ENCODE measurements around the gene USP12. TPM values are rescaled to one million over a fixed set of nuclear protein-coding genes. Genes with fewer than 3 reads are reported as not detected.

The USP12 gene
- total and polyA plus RNA-seq, 2 experiments from 2014 or later = 18.4 to 39.3 TPM

DNA sequence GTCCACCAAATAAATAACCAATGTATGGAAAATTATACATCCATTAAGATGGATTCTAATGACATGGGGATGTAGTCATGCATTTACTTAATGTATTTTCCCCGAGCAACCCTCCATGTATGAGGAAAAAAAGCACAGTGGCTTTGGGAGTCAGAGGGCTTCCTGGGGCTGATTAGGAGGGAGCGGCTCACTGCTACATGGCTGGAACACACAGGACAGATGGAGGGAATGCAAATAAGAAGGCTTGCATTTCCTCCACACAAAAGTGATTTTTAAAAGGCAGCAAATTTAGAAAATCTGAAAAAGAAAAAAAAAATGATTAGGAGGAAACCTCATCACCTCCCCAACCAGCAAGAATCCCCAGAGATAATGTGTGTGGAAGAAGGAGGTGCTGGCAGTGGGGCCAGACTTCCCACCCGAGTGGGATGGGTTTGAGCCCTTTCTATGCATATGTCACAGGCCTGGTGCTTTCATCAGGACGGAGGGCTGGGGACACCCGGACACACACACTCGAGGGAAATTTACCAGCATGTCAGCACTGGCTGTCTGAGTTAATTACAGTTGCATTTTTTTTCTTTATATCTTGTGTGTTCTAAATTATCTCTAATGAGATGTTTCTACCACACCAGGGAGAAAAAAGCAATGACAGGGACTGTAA is 118.9 kb downstream of the USP12 start:
- no peak overlapping the region for H3K4me3 Mint-ChIP-seq
- H3K27ac Mint-ChIP-seq = no peak overlapping the region

More for the DNA sequence above, 118.9 kb downstream of the USP12 start:
- no peaks in the 10 kb centered on the region for H3K4me1 ChIP-seq (ENCODE audit: insufficient read depth)
- no peaks in the 10 kb centered on the region for H3K9me3 Mint-ChIP-seq
- no peaks in the 10 kb centered on the region for H3K36me3 Mint-ChIP-seq (ENCODE audit: low read depth)
- 0 out of 2 replicates have a peak, but pooled peaks cover 3% of the 10 kb centered on the region for H4K20me1 ChIP-seq (replicated peaks; ENCODE audit: insufficient read depth)
- TF ChIP-seq CREB1 (CRISPR knock-in tag; IDR thresholded peaks at IDR 0.05; ENCODE audit: low read depth) = no peak
- TF ChIP-seq, protein P1, sequence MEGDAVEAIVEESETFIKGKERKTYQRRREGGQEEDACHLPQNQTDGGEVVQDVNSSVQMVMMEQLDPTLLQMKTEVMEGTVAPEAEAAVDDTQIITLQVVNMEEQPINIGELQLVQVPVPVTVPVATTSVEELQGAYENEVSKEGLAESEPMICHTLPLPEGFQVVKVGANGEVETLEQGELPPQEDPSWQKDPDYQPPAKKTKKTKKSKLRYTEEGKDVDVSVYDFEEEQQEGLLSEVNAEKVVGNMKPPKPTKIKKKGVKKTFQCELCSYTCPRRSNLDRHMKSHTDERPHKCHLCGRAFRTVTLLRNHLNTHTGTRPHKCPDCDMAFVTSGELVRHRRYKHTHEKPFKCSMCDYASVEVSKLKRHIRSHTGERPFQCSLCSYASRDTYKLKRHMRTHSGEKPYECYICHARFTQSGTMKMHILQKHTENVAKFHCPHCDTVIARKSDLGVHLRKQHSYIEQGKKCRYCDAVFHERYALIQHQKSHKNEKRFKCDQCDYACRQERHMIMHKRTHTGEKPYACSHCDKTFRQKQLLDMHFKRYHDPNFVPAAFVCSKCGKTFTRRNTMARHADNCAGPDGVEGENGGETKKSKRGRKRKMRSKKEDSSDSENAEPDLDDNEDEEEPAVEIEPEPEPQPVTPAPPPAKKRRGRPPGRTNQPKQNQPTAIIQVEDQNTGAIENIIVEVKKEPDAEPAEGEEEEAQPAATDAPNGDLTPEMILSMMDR (conservative IDR thresholded peaks at IDR 0.05; ENCODE audit: low read depth in 2 of 2) = no peak
- TF ChIP-seq, protein P2, sequence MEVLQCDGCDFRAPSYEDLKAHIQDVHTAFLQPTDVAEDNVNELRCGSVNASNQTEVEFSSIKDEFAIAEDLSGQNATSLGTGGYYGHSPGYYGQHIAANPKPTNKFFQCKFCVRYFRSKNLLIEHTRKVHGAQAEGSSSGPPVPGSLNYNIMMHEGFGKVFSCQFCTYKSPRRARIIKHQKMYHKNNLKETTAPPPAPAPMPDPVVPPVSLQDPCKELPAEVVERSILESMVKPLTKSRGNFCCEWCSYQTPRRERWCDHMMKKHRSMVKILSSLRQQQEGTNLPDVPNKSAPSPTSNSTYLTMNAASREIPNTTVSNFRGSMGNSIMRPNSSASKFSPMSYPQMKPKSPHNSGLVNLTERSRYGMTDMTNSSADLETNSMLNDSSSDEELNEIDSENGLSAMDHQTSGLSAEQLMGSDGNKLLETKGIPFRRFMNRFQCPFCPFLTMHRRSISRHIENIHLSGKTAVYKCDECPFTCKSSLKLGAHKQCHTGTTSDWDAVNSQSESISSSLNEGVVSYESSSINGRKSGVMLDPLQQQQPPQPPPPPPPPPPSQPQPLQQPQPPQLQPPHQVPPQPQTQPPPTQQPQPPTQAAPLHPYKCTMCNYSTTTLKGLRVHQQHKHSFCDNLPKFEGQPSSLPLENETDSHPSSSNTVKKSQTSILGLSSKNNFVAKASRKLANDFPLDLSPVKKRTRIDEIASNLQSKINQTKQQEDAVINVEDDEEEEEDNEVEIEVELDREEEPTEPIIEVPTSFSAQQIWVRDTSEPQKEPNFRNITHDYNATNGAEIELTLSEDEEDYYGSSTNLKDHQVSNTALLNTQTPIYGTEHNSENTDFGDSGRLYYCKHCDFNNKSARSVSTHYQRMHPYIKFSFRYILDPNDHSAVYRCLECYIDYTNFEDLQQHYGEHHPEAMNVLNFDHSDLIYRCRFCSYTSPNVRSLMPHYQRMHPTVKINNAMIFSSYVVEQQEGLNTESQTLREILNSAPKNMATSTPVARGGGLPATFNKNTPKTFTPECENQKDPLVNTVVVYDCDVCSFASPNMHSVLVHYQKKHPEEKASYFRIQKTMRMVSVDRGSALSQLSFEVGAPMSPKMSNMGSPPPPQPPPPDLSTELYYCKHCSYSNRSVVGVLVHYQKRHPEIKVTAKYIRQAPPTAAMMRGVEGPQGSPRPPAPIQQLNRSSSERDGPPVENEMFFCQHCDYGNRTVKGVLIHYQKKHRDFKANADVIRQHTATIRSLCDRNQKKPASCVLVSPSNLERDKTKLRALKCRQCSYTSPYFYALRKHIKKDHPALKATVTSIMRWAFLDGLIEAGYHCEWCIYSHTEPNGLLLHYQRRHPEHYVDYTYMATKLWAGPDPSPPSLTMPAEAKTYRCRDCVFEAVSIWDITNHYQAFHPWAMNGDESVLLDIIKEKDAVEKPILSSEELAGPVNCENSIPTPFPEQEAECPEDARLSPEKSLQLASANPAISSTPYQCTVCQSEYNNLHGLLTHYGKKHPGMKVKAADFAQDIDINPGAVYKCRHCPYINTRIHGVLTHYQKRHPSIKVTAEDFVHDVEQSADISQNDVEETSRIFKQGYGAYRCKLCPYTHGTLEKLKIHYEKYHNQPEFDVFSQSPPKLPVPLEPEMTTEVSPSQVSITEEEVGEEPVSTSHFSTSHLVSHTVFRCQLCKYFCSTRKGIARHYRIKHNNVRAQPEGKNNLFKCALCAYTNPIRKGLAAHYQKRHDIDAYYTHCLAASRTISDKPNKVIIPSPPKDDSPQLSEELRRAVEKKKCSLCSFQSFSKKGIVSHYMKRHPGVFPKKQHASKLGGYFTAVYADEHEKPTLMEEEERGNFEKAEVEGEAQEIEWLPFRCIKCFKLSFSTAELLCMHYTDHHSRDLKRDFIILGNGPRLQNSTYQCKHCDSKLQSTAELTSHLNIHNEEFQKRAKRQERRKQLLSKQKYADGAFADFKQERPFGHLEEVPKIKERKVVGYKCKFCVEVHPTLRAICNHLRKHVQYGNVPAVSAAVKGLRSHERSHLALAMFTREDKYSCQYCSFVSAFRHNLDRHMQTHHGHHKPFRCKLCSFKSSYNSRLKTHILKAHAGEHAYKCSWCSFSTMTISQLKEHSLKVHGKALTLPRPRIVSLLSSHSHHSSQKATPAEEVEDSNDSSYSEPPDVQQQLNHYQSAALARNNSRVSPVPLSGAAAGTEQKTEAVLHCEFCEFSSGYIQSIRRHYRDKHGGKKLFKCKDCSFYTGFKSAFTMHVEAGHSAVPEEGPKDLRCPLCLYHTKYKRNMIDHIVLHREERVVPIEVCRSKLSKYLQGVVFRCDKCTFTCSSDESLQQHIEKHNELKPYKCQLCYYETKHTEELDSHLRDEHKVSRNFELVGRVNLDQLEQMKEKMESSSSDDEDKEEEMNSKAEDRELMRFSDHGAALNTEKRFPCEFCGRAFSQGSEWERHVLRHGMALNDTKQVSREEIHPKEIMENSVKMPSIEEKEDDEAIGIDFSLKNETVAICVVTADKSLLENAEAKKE (CRISPR knock-in tag; IDR thresholded peaks at IDR 0.05) = no peak
- TF ChIP-seq NANOG (IDR thresholded peaks at IDR 0.05; ENCODE audit: borderline replicate concordance) = no peak
- no peak for TF ChIP-seq JUNB (IDR thresholded peaks at IDR 0.05; ENCODE audit: unreplicated experiment)
- TF ChIP-seq POLR2AphosphoS5 (IDR thresholded peaks at IDR 0.05; ENCODE audit: low read depth) = no peak
- TF ChIP-seq, protein P3, sequence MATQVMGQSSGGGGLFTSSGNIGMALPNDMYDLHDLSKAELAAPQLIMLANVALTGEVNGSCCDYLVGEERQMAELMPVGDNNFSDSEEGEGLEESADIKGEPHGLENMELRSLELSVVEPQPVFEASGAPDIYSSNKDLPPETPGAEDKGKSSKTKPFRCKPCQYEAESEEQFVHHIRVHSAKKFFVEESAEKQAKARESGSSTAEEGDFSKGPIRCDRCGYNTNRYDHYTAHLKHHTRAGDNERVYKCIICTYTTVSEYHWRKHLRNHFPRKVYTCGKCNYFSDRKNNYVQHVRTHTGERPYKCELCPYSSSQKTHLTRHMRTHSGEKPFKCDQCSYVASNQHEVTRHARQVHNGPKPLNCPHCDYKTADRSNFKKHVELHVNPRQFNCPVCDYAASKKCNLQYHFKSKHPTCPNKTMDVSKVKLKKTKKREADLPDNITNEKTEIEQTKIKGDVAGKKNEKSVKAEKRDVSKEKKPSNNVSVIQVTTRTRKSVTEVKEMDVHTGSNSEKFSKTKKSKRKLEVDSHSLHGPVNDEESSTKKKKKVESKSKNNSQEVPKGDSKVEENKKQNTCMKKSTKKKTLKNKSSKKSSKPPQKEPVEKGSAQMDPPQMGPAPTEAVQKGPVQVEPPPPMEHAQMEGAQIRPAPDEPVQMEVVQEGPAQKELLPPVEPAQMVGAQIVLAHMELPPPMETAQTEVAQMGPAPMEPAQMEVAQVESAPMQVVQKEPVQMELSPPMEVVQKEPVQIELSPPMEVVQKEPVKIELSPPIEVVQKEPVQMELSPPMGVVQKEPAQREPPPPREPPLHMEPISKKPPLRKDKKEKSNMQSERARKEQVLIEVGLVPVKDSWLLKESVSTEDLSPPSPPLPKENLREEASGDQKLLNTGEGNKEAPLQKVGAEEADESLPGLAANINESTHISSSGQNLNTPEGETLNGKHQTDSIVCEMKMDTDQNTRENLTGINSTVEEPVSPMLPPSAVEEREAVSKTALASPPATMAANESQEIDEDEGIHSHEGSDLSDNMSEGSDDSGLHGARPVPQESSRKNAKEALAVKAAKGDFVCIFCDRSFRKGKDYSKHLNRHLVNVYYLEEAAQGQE (IDR thresholded peaks at IDR 0.05; ENCODE audit: unreplicated experiment) = no peak
- TF ChIP-seq ZNF114 (CRISPR knock-in tag; IDR thresholded peaks at IDR 0.05) = no peak
- TF ChIP-seq, protein P4, sequence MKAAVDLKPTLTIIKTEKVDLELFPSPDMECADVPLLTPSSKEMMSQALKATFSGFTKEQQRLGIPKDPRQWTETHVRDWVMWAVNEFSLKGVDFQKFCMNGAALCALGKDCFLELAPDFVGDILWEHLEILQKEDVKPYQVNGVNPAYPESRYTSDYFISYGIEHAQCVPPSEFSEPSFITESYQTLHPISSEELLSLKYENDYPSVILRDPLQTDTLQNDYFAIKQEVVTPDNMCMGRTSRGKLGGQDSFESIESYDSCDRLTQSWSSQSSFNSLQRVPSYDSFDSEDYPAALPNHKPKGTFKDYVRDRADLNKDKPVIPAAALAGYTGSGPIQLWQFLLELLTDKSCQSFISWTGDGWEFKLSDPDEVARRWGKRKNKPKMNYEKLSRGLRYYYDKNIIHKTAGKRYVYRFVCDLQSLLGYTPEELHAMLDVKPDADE (IDR thresholded peaks at IDR 0.05) = no peak
- no peak for TF ChIP-seq EZH2 (IDR thresholded peaks at IDR 0.05; ENCODE audit: low read depth, unreplicated experiment)
- no peak overlapping the region for H2AFZ ChIP-seq
- no peak overlapping the region for H3K27ac ChIP-seq (ENCODE audit: low read depth)
- no peak for DNase-seq (ENCODE audit: low spot score)
- no peak overlapping the region for H3K4me2 ChIP-seq
- no peak overlapping the region for H3K4me3 ChIP-seq
- peaks cover 2% of the 10 kb centered on the region for H3K27me3 Mint-ChIP-seq (ENCODE audit: insufficient read depth, low read depth, poor library complexity)
- no peaks in the 10 kb centered on the region for H3K36me3 ChIP-seq (ENCODE audit: insufficient read depth)
- H3K79me2 ChIP-seq (replicated peaks; ENCODE audit: insufficient read depth) = no peaks in the 10 kb centered on the region
- no peaks in the 10 kb centered on the region for H3K9me2 ChIP-seq (ENCODE audit: insufficient read depth)
- peaks cover 11% of the 10 kb centered on the region for H3K4me1 Mint-ChIP-seq
- no peaks in the 10 kb centered on the region for H3F3A ChIP-seq (replicated peaks; ENCODE audit: low read depth)
- no peak for ATAC-seq
- H3K27me3 ChIP-seq (ENCODE audit: insufficient read depth) = no peaks in the 10 kb centered on the region

Measured in GM23338 (cell line).